Hair follicle dermal papilla cell (primary cell): ENCODE data around the gene ANKRD1. TPM values are rescaled to one million over a fixed set of nuclear protein-coding genes. Genes with fewer than 3 reads are reported as not detected.

Experiments used
- small RNA-seq: library from RNA; depleted of rRNA; stranded (forward); fragments of <200 nt; gene quantifications from one replicate; pipeline ENCODE3, GENCODE V24; 2012
- total RNA-seq: library from RNA; depleted of rRNA; stranded (reverse); fragments of >200 nt; gene quantifications from 2 replicates; pipeline ENCODE4 v1.2.3, GENCODE V29; 2012

ANKRD1 gene
- total RNA-seq = 0.32 and 0.36 TPM in 2 replicates

DNA sequence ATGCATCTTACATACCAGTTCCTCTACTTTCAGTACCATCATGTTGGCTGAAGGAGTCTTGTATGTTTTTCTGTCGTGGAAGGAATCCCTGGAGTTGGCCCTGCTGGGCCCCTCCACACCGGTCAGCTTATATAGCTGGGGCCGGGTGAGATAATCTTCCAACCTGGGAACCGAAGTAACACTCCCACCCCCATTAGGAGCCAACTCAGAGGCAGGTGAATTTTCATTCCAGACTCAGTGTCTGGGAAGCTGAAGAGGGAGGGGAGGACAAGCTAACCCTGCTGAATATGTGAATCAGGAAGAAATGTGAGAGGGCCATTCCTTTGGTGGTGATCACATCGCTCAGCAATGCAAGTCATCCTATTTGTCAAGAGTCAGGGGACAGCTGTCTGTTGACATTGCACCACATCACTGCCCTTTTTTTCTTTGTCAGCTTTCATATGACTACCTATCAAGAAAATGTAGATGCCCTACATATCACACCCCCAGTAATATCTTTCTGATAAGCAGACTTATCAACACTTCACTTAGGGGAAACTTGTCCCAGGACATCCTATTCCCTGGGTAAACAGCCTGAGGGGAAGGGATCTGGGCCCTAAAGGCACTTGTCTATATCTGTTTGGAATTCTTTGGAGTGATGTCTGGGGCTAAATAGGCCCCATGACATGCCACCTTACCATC is at the start of gene ANKRD1:
Gene ANKRD1, minus strand, starts transcription at position 102 of the 681 bp plus-strand sequence. Its CDS starts 60 bp downstream, at position 42.

DNA sequence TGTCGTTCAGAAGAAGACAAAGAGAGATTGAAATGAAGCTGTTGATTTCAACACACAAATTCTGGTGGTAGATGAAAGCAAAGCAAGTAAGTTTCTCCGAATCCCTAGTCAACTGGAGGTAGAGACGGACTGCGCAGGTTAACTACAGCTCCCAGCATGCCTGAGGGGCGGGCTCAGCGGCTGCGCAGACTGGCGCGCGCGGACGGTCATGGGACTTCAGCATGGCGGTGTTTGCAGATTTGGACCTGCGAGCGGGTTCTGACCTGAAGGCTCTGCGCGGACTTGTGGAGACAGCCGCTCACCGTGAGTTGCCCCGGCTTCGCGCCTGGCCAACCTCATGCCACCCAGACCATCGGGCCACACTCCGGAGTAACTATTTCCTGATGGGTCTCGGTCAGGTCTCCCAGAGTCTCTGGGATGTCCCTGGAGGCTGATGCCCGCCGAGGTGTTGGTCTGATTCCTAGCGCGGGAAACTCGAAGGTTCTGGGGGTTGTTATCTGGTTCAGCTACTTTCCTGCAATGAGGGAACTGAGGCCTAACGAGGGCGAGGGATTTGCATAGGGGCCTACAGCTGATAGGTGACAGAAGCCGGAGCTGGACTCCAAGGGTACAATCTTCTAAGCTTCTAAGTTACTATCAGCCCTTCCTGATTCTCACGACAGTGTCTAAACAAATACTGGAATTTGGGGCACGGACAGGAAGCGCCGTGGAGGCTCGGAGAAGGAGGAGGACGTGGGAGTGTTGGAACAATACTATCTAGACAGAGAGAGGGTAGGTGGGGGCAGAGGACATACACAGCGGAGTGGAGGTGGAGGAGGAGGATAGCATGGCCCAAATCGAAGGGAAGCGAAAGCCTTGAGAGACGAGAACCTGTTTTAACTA is 48.9 kb downstream of the ANKRD1 start, which contains the start of gene RPP30:
Gene RPP30, plus strand, starts transcription at position 209 of the 882 bp plus-strand sequence. Its CDS starts 13 bp downstream, at position 222.

Small RNA genes within 50 kb of the gene (small RNA-seq; reads per million reads assigned to genes)
- not detected for gene RF00019
- gene RNU6-740P = not detected

Other genes with a start within 250 kb of the ANKRD1 start
- gene HTR7, start 63.0 kb downstream of the ANKRD1 start, total RNA-seq = 2.7 and 5.2 TPM in 2 replicates
- 25.5 and 29.0 TPM in 2 replicates for gene RPP30, start 49.1 kb downstream of the ANKRD1 start, total RNA-seq